Epithelial cell of proximal tubule (primary cell): ENCODE results near the gene PEAK3. TPM values are rescaled to one million over a fixed set of nuclear protein-coding genes. Genes with fewer than 3 reads are reported as not detected.

Experiments
- DNase-seq: peaks from one replicate; pipeline ENCODE4 v3.0.0-alpha.2; 2011; ENCODE audit warnings: low read depth
- H3K4me3 ChIP-seq: 2 replicates; pipeline ENCODE4 v1.5.1; 2011; ENCODE audit warnings: low read depth, mild to moderate bottlenecking, low read length
- total RNA-seq: library from RNA; depleted of rRNA; stranded (reverse); fragments of >200 nt; gene quantifications from 2 replicates; pipeline ENCODE4 v1.2.3, GENCODE V29; 2015
- TF ChIP-seq, protein P1 (sequence below): conservative IDR thresholded peaks from 2 replicates; pipeline ENCODE4 v1.5.1; 2012; ENCODE audit warnings: low read depth, mild to moderate bottlenecking, low read length

Gene PEAK3
- total RNA-seq, 1 donor from 2014 or later, result not detected

DNA sequence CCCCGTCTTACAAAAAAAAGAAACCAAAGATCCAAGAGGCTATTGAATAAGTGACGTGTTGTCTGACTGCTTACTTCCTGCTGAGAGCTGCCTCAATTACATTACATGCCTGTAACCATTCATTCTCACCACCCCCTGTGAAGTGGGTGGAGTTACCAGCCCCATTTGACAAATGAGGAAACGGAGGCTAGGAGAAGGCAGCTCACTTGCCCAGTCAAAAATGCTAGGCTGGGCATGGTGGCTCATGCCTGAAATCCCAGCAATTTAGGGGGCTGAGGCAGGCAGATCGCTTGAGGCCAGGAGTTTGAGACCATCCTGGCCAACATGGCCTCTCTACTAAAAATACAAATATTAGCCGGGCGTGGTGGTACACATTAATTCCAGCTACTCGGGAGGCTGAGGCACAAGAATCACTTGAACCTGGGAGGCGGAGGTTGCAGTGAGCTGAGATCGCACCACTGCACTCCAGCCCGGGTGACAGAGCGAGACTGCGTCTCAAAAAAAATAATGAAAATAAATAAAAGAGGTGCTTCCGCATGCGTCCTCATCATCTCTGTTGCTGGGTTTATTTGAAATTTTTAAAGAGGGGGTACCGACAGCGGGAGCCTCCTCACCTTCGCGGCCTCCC, 45.9 kb upstream of the PEAK3 start:
- TF ChIP-seq, protein P1, sequence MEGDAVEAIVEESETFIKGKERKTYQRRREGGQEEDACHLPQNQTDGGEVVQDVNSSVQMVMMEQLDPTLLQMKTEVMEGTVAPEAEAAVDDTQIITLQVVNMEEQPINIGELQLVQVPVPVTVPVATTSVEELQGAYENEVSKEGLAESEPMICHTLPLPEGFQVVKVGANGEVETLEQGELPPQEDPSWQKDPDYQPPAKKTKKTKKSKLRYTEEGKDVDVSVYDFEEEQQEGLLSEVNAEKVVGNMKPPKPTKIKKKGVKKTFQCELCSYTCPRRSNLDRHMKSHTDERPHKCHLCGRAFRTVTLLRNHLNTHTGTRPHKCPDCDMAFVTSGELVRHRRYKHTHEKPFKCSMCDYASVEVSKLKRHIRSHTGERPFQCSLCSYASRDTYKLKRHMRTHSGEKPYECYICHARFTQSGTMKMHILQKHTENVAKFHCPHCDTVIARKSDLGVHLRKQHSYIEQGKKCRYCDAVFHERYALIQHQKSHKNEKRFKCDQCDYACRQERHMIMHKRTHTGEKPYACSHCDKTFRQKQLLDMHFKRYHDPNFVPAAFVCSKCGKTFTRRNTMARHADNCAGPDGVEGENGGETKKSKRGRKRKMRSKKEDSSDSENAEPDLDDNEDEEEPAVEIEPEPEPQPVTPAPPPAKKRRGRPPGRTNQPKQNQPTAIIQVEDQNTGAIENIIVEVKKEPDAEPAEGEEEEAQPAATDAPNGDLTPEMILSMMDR, result no peak
- peak overlapping the region; percentile 98 for H3K4me3 ChIP-seq
- peak; percentile 36 for DNase-seq

DNA sequence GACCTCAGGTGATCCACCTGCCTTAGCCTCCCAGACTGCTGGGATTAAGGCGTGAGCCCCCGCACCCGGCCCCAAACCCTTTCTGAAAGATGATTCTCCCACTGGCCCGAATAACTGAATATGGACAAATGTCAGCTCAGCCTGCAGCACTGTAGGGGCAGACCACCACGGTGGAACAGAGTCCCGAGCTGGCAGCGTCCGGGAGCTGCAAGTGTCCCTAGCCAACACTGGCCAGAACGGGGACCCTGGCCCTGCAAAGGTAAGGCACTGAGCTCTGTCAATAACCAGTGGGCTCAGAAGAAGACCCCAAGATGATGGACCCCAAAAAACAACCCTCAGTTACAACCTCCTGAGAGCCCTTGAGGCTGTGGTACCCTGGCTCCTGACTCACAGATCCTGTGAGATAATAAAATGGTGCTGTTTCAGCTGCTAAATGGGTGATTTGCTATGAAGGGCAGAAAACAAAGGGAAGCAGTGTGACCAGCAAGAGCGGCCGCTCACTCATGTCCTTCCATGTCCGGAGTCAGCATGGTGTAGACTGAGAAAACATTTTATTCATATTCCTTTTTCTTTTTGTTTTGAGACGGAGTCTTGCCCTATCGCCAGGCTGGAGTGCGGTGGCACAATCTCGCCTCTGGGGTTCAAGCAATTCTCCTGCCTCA, 44.9 kb upstream of the PEAK3 start:
- DNase-seq, result no peak
- H3K4me3 ChIP-seq, result no peak overlapping the region
- TF ChIP-seq, protein P1, result no peak

DNA sequence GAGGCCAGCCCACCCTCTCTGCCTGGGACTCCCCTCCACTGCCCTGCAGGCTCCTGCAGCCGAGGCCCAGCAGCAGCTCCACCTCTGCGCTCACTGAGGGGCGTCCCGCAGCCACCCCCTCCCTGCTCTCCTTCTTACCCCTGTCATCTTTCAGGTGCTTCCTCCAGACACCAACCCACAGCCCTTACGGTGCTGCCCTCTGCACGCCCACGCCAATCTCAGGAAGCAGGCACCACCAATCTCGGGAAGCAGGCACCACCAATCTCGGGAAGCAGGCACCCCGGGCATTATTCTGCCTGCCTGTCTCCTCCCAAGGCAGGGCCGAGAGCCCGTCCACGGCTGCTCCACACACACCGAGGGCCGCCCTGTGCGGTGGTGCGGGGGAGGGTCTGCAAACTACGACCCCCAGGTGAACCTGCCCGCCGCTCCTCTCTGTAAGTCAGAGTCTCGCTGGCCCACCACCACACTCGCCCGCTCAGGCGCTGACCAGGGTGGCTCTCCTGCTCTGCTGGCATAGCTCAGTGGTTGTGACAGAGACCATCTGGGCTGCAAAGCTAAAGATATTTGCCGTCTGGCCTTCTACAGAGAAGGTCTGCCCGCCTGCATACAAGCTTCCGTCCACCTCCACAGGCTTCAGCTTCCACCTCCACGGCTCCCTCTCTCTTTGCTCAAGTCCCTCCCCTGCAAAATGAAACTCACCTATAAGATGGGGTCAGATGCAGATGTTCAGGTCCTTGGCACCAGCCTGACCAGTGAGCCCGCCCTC, 43.5 kb upstream of the PEAK3 start:
- TF ChIP-seq, protein P1, result no peak
- DNase-seq, result no peak
- no peak overlapping the region for H3K4me3 ChIP-seq

DNA sequence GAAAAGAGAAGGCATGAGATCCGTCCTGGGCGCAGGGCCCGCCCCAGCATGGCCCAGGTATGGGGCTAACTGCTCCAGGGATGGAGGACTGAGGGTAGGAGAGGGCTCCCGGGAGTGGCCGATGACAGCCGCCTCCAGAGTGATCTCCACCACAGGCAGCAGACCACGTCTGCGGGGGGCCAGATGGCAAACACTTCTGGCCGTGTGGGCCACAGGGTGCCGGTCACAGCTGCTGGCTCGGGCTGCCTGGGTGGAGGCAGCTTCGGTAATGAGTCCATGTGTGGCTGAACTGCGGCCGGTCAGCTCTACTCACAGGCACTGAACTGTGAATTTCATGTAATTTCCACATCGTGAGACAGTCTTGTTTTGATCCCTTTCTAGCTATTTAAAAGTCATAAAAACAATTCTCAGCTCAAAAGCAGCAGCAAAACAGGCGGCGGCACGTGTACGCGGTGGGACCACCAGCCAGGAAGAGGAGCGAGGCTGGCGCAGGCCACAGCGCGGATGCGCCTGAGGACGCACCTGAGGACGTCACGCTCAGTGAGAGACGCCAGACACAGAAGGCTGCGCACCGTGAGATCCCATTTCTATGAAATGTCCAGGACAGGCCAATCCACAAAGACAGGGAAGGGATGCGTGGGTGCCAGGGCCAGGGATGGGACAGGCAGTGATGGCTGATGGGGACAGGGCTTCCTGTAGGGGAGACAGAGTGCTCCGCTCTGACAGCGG, 42.4 kb upstream of the PEAK3 start:
- H3K4me3 ChIP-seq, result no peak overlapping the region
- TF ChIP-seq, protein P1, result no peak
- DNase-seq, result no peak

DNA sequence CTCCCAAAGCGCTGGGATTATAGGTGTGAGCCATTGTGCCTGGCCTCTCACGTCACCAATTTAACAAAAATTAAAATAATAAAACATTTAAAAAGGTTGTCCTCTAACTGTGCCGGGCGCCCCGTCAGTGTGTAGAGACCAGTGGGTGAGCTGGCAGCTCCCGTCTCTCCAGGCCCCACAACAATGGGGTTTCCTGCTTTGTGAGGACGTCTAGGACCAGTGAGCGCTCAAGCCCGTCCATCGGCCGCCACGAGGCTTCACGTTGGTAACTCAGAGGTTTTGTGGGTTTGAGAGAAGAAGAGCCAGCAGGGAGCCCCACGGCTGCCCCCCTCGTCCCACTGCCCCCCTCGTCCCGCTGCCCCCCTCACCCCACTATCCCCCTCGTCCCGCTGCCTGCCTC, 41.7 kb upstream of the PEAK3 start:
- TF ChIP-seq, protein P1, result no peak
- no peak for DNase-seq
- no peak overlapping the region for H3K4me3 ChIP-seq

DNA sequence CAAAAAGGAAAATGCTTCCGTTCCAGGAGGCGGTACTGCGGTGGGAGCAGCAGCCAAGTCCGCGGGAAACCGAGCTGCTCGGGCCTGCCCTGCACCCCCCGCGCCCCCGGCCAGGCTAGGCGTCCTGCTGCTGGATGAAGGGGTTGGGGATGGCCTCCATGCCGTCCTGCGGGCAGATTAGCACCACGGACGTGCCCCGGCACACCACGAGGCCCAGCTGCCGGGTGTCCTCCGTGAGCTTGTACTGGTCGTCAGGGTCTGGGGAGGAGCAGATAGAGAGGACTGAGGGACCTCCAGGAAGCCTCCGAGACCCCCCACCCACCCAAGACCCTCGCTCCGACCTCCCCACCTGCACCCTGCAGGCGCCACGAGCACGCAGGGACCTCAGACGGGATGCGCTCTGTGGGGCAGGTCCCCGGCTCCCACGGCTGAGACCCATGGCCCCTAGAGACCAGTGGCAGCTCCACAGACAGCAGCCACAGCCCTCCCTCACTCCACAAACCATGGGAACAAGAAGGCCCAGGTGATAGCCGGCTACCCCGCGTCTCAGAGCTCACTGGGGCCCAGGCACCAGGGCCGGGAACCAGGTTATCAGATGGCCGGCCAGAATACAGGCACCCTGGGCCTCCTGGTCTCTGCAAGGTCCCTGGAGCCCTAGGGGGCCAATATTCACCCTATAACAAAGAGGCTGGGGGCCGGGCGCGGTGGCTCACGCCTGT, 39.7 kb upstream of the PEAK3 start:
- DNase-seq, result no peak
- TF ChIP-seq, protein P1, result no peak
- no peak overlapping the region for H3K4me3 ChIP-seq
